GM21723 (cell line): ENCODE data around the gene TUBB3.
"Not testable (repeated sequence)": the region's sequence is repeated elsewhere in the genome, so short reads cannot be mapped to it uniquely, and the experiment has no call there.

ENCODE experiments used
- ATAC-seq: cut with Tn5 transposase; IDR thresholded peaks from one replicate; pipeline ENCODE4 v1.9.1; 2021; ENCODE audit warnings: mild to moderate bottlenecking, moderate library complexity; ENCODE audit not compliant: unreplicated experiment

The TUBB3 gene

DNA sequence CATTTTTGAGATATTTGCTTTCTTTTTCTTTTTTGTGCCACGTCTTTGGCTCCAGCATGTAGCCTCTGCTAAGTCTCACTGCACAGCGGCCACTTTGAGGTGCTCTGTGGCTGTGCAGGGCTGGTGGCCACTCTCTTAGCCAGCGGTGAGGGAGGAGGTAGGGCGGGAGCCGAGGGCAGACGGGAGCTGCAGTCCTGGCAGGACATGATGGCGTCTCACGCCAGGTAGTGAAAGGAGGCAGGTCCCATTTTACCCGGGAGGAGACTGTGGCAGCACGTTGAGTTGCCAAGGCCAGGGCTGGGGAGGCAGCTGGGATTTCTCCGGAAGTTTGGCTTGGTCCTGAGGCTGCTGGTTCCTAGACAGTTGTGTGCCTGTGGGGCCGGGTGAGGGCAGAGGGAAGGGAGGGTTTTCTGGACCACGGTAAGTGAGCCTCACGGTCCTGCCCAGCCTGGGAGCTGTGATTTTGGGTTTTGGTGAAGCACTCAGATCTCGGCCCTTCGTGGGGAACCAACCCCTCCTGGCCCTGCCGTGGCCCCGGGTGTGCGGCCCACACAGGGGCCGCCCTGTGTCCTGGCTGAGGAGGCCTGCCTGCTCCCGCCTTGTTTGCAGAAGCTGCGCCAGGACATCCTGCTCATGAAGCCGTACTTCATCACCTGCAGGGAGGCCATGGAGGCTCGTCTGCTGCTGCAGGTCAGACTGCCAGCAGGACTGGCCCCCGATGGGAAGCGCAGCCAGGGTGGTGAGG lies 39.8 kb downstream of the TUBB3 start:
- no peak for ATAC-seq

GRCh38 chr16:89964201-89964600 lies 41.1 kb downstream of the TUBB3 start:
- ATAC-seq, result no peak

GRCh38 chr16:89965447-89966225 lies 42.5 kb downstream of the TUBB3 start:
- ATAC-seq, result no peak

- ATAC-seq, result no peak
These were observed 43.6 kb downstream of the TUBB3 start for GRCh38 chr16:89966756-89967155.

DNA sequence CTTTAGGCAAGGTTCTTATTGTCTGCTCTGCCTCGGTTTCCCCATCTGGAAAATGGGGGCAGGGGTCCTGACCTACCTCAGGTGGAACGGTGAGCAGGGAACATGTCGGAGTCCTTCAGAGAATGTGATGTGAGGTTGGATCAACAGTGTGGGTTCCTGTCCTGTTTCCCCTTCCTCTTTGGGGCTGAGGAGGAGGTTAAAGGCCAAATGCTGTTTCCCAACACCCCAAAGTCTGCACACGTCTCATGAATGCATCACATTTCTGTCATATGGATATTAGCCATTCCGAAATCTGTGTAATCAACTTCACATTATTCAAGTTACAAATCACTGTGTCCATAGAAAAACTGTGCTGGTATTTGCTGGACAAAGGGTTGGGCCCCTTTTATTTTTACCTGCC lies 44.3 kb downstream of the TUBB3 start:
- ATAC-seq, result not testable (repeated sequence)

DNA sequence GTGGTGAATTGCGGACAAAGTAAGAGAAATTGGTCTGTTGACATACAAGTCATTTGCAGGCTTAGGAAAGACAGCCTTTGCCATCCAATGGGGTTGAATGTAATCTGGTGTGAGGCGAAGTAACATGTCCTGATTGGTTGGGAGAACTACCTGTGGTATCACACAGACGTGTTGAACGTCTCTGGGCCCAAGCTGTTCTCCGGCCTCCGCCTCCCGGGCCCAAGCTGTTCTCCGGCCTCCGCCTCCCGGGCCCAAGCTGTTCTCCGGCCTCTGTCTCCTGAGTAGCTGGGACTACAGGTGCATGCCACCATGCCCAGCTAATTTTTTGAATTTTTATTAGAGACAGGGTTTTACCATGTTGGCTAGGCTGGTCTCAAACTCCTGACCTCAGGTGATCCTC lies 44.9 kb downstream of the TUBB3 start:
- ATAC-seq, result not testable (repeated sequence)

DNA sequence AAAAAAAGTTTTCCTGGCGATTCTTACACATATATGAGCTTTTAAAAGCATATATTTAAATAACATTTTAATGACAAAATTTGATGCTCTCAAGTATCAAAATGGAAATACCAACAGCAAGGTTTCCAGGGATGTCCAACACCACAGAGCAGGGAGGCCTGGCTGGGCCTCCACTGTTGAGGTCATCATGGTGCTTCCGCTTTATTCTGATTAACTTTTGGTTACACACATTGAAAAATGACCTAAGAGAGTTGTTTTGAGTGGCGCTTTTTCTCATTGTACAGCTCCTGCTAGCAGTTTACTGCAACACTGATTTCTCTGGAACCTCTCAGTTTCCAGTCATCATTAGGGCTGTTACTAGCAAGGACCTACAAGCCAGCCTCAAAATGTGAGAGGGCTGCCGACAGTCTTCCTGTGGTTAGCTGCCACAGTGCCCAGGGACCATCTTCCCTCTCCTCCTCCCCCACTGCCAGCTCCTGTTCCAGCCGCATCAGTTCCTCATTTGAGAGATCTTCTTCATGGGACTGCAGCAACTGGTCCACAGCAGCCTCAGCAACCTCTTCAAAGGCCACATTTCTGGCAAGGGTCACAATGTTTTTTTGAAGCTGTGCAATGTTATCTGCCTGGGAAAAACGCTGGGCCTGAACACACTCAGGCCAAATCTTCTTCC lies 46.7 kb downstream of the TUBB3 start:
- no peak for ATAC-seq

GRCh38 chr16:89971495-89972243 lies 48.5 kb downstream of the TUBB3 start:
- ATAC-seq, result no peak

GRCh38 chr16:89972244-89973234 lies 49.4 kb downstream of the TUBB3 start:
- peak; percentile 79 for ATAC-seq

- no peak for ATAC-seq
These were observed 50.1 kb downstream of the TUBB3 start for GRCh38 chr16:89973235-89973634.

GRCh38 chr16:89973654-89974335 lies 50.7 kb downstream of the TUBB3 start:
- ATAC-seq, result no peak

- ATAC-seq, result no peak
These were observed 51.7 kb downstream of the TUBB3 start for GRCh38 chr16:89974870-89975269.

DNA sequence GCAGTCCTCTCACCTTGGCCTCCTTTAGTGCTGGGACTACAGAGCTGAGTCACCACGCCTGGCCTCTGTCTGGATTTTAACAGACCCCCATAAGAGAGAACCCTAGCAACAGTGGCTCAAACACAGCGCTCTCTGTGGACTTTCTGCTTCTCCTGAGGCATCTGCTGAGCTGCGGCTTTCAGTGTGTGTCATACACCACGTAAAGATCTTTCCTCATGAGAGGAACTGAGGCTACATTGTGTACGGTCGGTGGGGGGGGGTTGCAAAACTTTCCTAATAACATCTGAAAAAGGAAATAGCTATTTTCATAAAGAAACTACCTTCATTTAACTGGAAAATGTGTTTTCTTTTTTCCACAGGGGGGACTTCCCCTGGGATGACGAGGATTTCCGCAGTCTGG lies 58.3 kb downstream of the TUBB3 start:
- ATAC-seq, result peak; percentile 81

- ATAC-seq, result no peak
These were observed 59.2 kb downstream of the TUBB3 start for GRCh38 chr16:89982318-89982717.

- no peak for ATAC-seq
These were observed 60.4 kb downstream of the TUBB3 start for GRCh38 chr16:89983536-89983935.

DNA sequence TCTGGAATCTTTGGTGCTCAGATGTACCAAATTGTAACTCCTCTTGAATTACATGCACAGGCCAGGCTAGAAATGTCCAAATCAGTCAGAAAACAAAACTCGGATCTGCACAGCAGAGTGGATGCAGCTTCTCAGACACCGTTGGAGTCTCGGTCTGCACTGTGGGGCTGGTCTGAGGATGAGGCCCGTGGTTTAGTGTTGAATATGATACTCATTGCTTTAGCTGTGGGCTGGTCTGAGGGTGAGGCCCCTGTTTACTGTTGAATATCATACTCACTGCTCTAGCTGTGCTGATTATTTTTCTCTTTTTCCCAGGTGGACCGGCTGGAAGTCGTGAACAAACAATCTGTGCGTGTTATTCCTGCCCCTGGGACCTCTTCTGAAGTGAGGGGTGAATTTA lies 61.1 kb downstream of the TUBB3 start:
- ATAC-seq, result no peak

GRCh38 chr16:89985219-89985618 lies 62.1 kb downstream of the TUBB3 start:
- no peak for ATAC-seq
